ENCODE data around the gene TRABD2B.

Gene TRABD2B

GRCh38 chr1:47992720-47993415 is 4.3 kb downstream of the TRABD2B start:
- CTCF ChIA-PET, result interaction anchor here (0.7 kb wide), 1 partner anchor 14 kb away, joined by 3 read pairs; no protein-coding TSS in a partner anchor
- no peaks in the 10 kb centered on the region for H3K9me3 ChIP-seq (ENCODE audit: control insufficient read depth, insufficient read depth, low read depth, low read length)
- peaks cover 10% of the 10 kb centered on the region for H3K4me1 ChIP-seq (ENCODE audit: control insufficient read depth, insufficient read depth, low read length)
- H3K27ac ChIP-seq (ENCODE audit: extremely low read depth, low read depth, low read length), result no peak overlapping the region
- no peak overlapping the region for H3K4me3 ChIP-seq (ENCODE audit: low read depth, low read length)
- H3K36me3 ChIP-seq (ENCODE audit: control insufficient read depth in 2 of 2, insufficient read depth in 1 of 2, low read length in 2 of 2), result peaks cover 0 to 11% of the 10 kb centered on the region in 2 experiments; a peak in 1 of 3 replicates
- POLR2A ChIA-PET, result no interaction called here
- TF ChIP-seq ZNF335 (tag by site-specific recombination; conservative IDR thresholded peaks at IDR 0.05) (no peak), KLF8 (tag by site-specific recombination; IDR thresholded peaks at IDR 0.05) (no peak), HOXC10 (CRISPR knock-in tag; IDR thresholded peaks at IDR 0.05) (no peak), TCF7L2 (IDR thresholded peaks at IDR 0.05; ENCODE audit: borderline replicate concordance, low read depth, low read length) (peak; percentile 57; the same call in 1 of the 2 replicates), ZSCAN23 (tag by site-specific recombination; IDR thresholded peaks at IDR 0.05) (no peak), ZBTB26 (tag by site-specific recombination; optimal IDR thresholded peaks at IDR 0.05) (no peak), PRDM4 (tag by site-specific recombination; IDR thresholded peaks at IDR 0.05) (peak; percentile 73; the same call in 1 of the 2 replicates), ZNF626 (tag by site-specific recombination; IDR thresholded peaks at IDR 0.05) (no peak), ZNF623 (tag by site-specific recombination; IDR thresholded peaks at IDR 0.05) (no peak), ZNF366 (tag by site-specific recombination; conservative IDR thresholded peaks at IDR 0.05) (peak; percentile 38; the same call in 1 of the 2 replicates), ZNF529 (tag by site-specific recombination; IDR thresholded peaks at IDR 0.05; ENCODE audit: insufficient replicate concordance) (no peak), ZNF658 (tag by site-specific recombination; IDR thresholded peaks at IDR 0.05) (no peak), SP2 (tag by site-specific recombination; IDR thresholded peaks at IDR 0.05) (0 out of 2 replicates have a peak, but pooled peaks have one; percentile 7), ZNF121 (tag by site-specific recombination; IDR thresholded peaks at IDR 0.05) (no peak), SP3 (tag by site-specific recombination; IDR thresholded peaks at IDR 0.05) (no peak), ZNF629 (tag by site-specific recombination; IDR thresholded peaks at IDR 0.05) (peak; percentile 40; the same call in 1 of the 2 replicates), ZNF600 (tag by site-specific recombination; IDR thresholded peaks at IDR 0.05) (peak; percentile 68; the same call in 1 of the 2 replicates), ZNF621 (tag by site-specific recombination; IDR thresholded peaks at IDR 0.05) (no peak), ZNF792 (tag by site-specific recombination; IDR thresholded peaks at IDR 0.05) (no peak), ZNF426 (tag by site-specific recombination; IDR thresholded peaks at IDR 0.05) (no peak), ZNF324 (tag by site-specific recombination; IDR thresholded peaks at IDR 0.05) (no peak), WT1 (tag by site-specific recombination; IDR thresholded peaks at IDR 0.05) (peak; percentile 78), ZNF530 (tag by site-specific recombination; IDR thresholded peaks at IDR 0.05; ENCODE audit: low read depth) (no peak), ZBTB10 (tag by site-specific recombination; IDR thresholded peaks at IDR 0.05) (no peak), ZNF416 (tag by site-specific recombination; IDR thresholded peaks at IDR 0.05) (no peak), EGR2 (tag by site-specific recombination; IDR thresholded peaks at IDR 0.05; ENCODE audit: low read depth) (no peak), KLF16 (tag by site-specific recombination; IDR thresholded peaks at IDR 0.05) (no peak), ZNF18 (tag by site-specific recombination; IDR thresholded peaks at IDR 0.05) (no peak)
- TF ChIP-seq, protein P1, sequence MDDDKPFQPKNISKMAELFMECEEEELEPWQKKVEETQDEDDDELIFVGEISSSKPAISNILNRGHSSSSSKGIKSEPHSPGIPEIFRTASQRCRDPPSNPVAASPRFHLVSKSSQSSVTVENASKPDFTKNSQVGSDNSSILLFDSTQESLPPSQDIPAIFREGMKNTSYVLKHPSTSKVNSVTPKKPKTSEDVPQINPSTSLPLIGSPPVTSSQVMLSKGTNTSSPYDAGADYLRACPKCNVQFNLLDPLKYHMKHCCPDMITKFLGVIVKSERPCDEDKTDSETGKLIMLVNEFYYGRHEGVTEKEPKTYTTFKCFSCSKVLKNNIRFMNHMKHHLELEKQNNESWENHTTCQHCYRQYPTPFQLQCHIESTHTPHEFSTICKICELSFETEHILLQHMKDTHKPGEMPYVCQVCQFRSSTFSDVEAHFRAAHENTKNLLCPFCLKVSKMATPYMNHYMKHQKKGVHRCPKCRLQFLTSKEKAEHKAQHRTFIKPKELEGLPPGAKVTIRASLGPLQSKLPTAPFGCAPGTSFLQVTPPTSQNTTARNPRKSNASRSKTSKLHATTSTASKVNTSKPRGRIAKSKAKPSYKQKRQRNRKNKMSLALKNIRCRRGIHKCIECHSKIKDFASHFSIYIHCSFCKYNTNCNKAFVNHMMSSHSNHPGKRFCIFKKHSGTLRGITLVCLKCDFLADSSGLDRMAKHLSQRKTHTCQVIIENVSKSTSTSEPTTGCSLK (tag by site-specific recombination; IDR thresholded peaks at IDR 0.05), result no peak
